HL-60 (cell line): ENCODE data around the gene FBXO38.

Experiments used
- DNase-seq, 2 experiments: peaks; one replicate each; pipeline ENCODE4 v3.0.0-alpha.2; 2010 to 2020; ENCODE audit warnings: low read depth in 1 of 2, low spot score in 1 of 2
- H3K27ac ChIP-seq: fragments of 250-450 bp; sonication (Bioruptor Pico); replicated peaks from 2 replicates; pipeline ENCODE4 v1.5.1; 2020; ENCODE audit warnings: mild to moderate bottlenecking, moderate library complexity
- H3K27me3 ChIP-seq: fragments of 250-450 bp; sonication (Bioruptor Pico); 2 replicates; pipeline ENCODE4 v1.5.1; 2021; ENCODE audit warnings: mild to moderate bottlenecking, moderate library complexity; ENCODE audit not compliant: insufficient read depth, poor library complexity, severe bottlenecking
- H3K4me3 ChIP-seq: replicated peaks from 2 replicates; pipeline ENCODE4 v1.5.1; 2011; ENCODE audit warnings: mild to moderate bottlenecking, control low read depth, low read length; ENCODE audit not compliant: insufficient read depth
- GABPA ChIP-seq: IDR thresholded peaks from 2 replicates; pipeline ENCODE4 v1.6.1; 2012; ENCODE audit warnings: low read depth
- POLR2AphosphoS5 ChIP-seq: IDR thresholded peaks from 2 replicates; pipeline ENCODE4 v1.6.1; 2012; ENCODE audit warnings: low read depth
- REST ChIP-seq: IDR thresholded peaks from 2 replicates; pipeline ENCODE4 v1.6.1; 2012; ENCODE audit warnings: low read depth; ENCODE audit not compliant: insufficient replicate concordance
- SPI1 ChIP-seq: IDR thresholded peaks from 2 replicates; pipeline ENCODE4 v1.6.1; 2012; ENCODE audit warnings: low read depth, mild to moderate bottlenecking, borderline replicate concordance
- TF ChIP-seq, protein P1 (sequence below): IDR thresholded peaks from one replicate; pipeline ENCODE4 v1.5.1; 2011; ENCODE audit warnings: low read length, control low read depth, inconsistent platforms; ENCODE audit not compliant: insufficient read depth

The FBXO38 gene

GRCh38 chr5:148436029-148436428, 52.3 kb downstream of the FBXO38 start:
- DNase-seq: no peak
- no peaks in the 10 kb centered on the region for H3K27me3 ChIP-seq
- no peak overlapping the region for H3K4me3 ChIP-seq
- H3K27ac ChIP-seq: no peak overlapping the region
- TF ChIP-seq REST: no peak
- TF ChIP-seq GABPA: no peak
- TF ChIP-seq SPI1: no peak
- TF ChIP-seq POLR2AphosphoS5: no peak
- TF ChIP-seq, protein P1, sequence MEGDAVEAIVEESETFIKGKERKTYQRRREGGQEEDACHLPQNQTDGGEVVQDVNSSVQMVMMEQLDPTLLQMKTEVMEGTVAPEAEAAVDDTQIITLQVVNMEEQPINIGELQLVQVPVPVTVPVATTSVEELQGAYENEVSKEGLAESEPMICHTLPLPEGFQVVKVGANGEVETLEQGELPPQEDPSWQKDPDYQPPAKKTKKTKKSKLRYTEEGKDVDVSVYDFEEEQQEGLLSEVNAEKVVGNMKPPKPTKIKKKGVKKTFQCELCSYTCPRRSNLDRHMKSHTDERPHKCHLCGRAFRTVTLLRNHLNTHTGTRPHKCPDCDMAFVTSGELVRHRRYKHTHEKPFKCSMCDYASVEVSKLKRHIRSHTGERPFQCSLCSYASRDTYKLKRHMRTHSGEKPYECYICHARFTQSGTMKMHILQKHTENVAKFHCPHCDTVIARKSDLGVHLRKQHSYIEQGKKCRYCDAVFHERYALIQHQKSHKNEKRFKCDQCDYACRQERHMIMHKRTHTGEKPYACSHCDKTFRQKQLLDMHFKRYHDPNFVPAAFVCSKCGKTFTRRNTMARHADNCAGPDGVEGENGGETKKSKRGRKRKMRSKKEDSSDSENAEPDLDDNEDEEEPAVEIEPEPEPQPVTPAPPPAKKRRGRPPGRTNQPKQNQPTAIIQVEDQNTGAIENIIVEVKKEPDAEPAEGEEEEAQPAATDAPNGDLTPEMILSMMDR: no peak

GRCh38 chr5:148437249-148437648, 53.5 kb downstream of the FBXO38 start:
- Histone ChIP-seq H3K27ac (no peak overlapping the region), H3K4me3 (no peak overlapping the region), H3K27me3 (no peaks in the 10 kb centered on the region)
- TF ChIP-seq SPI1 (no peak), REST (no peak), GABPA (no peak), POLR2AphosphoS5 (no peak)
- TF ChIP-seq, protein P1: no peak
- peak in 1 of 2 experiments; percentile 35 for DNase-seq

- Histone ChIP-seq H3K27me3 (no peaks in the 10 kb centered on the region), H3K4me3 (no peak overlapping the region), H3K27ac (no peak overlapping the region)
- DNase-seq: no peak
- TF ChIP-seq REST (no peak), GABPA (no peak), SPI1 (no peak), POLR2AphosphoS5 (no peak)
- TF ChIP-seq, protein P1: no peak
These were observed 55.2 kb downstream of the FBXO38 start for GRCh38 chr5:148438933-148439332.
